GM12878 (cell line): Measurements from ENCODE around the gene DUSP22.

Experiments
- CEBPB ChIP-seq, 2 experiments: fragments of 150-350 bp in 1 of 2; IDR thresholded peaks; 2 replicates each; pipeline ENCODE4 v1.6.1; 2012 to 2014; ENCODE audit warnings: low read depth in 2 of 2, low read length in 2 of 2, borderline replicate concordance in 1 of 2, inconsistent platforms in 1 of 2
- CHD2 ChIP-seq: IDR thresholded peaks from 2 replicates; pipeline ENCODE4 v1.6.1; 2011; ENCODE audit warnings: low read depth, low read length, improper control_type of control experiment, borderline replicate concordance
- CTCF ChIP-seq, 3 experiments: IDR thresholded peaks in 2 of 3; conservative IDR thresholded peaks in 1 of 3; 2 replicates each; pipeline ENCODE4 v1.5.1; 2011; ENCODE audit warnings: low read depth in 3 of 3, low read length in 3 of 3, mild to moderate bottlenecking in 3 of 3, control low read depth in 2 of 3, moderate library complexity in 2 of 3, inconsistent platforms in 1 of 3, mixed read lengths in 1 of 3; ENCODE audit not compliant: control insufficient read depth in 2 of 3, insufficient read depth in 1 of 3; ENCODE audit errors: extremely low read depth in 1 of 3
- NFIC ChIP-seq: IDR thresholded peaks from 2 replicates; pipeline ENCODE4 v1.6.1; 2012; ENCODE audit warnings: low read depth, mild to moderate bottlenecking, inconsistent platforms, low read length, moderate library complexity
- PBX3 ChIP-seq: IDR thresholded peaks from 2 replicates; pipeline ENCODE4 v1.6.1; 2011; ENCODE audit warnings: mild to moderate bottlenecking, low read depth, low read length, moderate library complexity; ENCODE audit not compliant: insufficient replicate concordance
- POLR2A ChIP-seq: IDR thresholded peaks from 2 replicates; pipeline ENCODE4 v1.6.1; 2011; ENCODE audit warnings: low read depth, mild to moderate bottlenecking, low read length
- RBBP5 ChIP-seq: fragments of 200-600 bp; sonication (generic); conservative IDR thresholded peaks from 2 replicates; pipeline ENCODE4 v1.6.1; 2016
- SP1 ChIP-seq: IDR thresholded peaks from one replicate; pipeline ENCODE4 v1.6.1; 2011; ENCODE audit warnings: low read depth, low read length
- TAF1 ChIP-seq: IDR thresholded peaks from 2 replicates; pipeline ENCODE4 v1.6.1; 2011; ENCODE audit warnings: mild to moderate bottlenecking, low read depth, low read length, borderline replicate concordance

GRCh38 chr6:300494-301198, 8.4 kb downstream of the DUSP22 start:
- no peak for TF ChIP-seq CTCF (IDR thresholded peaks at IDR 0.05 in 2 of 3, conservative IDR thresholded peaks at IDR 0.05 in 1 of 3; ENCODE audit: control insufficient read depth in 2 of 3, extremely low read depth in 1 of 3, insufficient read depth in 1 of 3, low read depth in 3 of 3, low read length in 3 of 3)
- no peak for TF ChIP-seq POLR2A
- TF ChIP-seq SP1 = no peak
- TF ChIP-seq PBX3 = no peak
- TF ChIP-seq CHD2 = no peak
- no peak for TF ChIP-seq TAF1
- no peak for TF ChIP-seq NFIC
- TF ChIP-seq CEBPB (IDR thresholded peaks at IDR 0.05; ENCODE audit: borderline replicate concordance in 1 of 2, low read depth in 2 of 2, low read length in 2 of 2) = no peak
- TF ChIP-seq RBBP5 = no peak
